ENCODE data around the gene P3H4.

DNA sequence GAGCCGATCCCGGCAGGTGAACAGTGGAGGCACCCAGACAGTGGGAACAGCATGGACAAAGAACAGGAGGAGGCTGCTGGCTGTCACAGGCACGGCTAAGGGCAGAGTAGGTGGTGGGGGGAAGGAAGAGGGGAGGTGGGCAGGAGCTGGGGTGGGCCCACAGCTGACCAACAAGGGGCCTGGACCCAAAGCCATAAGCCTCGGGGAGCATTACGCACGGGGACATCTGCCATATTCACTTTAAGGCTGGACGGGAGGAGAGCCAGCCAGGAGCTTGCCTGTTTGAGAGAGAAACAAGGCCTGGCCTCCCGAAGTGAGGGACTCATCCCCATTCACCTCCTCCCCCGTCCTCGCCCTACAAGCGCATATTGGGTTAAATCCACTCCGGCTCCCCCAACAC is 57.7 kb downstream of the P3H4 start:
- TF ChIP-seq RAD21 (IDR thresholded peaks at IDR 0.05; ENCODE audit: low read length) (no peak), RFX5 (IDR thresholded peaks at IDR 0.05; ENCODE audit: low read depth, low read length) (no peak), MAFK (IDR thresholded peaks at IDR 0.05; ENCODE audit: low read depth, low read length) (no peak), POLR2A (IDR thresholded peaks at IDR 0.05; ENCODE audit: low read depth, low read length) (no peak), RCOR1 (IDR thresholded peaks at IDR 0.05; ENCODE audit: insufficient replicate concordance, low read length) (no peak), MXI1 (IDR thresholded peaks at IDR 0.05; ENCODE audit: borderline replicate concordance, low read depth, low read length) (no peak), SMC3 (IDR thresholded peaks at IDR 0.05; ENCODE audit: low read depth, low read length) (no peak), MAZ (IDR thresholded peaks at IDR 0.05; ENCODE audit: borderline replicate concordance, low read depth, low read length) (no peak), CEBPB (IDR thresholded peaks at IDR 0.05; ENCODE audit: low read depth, low read length) (no peak), NFE2L2 (IDR thresholded peaks at IDR 0.05; ENCODE audit: low read depth, low read length) (no peak)
- TF ChIP-seq, protein P1, sequence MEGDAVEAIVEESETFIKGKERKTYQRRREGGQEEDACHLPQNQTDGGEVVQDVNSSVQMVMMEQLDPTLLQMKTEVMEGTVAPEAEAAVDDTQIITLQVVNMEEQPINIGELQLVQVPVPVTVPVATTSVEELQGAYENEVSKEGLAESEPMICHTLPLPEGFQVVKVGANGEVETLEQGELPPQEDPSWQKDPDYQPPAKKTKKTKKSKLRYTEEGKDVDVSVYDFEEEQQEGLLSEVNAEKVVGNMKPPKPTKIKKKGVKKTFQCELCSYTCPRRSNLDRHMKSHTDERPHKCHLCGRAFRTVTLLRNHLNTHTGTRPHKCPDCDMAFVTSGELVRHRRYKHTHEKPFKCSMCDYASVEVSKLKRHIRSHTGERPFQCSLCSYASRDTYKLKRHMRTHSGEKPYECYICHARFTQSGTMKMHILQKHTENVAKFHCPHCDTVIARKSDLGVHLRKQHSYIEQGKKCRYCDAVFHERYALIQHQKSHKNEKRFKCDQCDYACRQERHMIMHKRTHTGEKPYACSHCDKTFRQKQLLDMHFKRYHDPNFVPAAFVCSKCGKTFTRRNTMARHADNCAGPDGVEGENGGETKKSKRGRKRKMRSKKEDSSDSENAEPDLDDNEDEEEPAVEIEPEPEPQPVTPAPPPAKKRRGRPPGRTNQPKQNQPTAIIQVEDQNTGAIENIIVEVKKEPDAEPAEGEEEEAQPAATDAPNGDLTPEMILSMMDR (conservative IDR thresholded peaks at IDR 0.05; ENCODE audit: low read depth, low read length), result no peak
- TF ChIP-seq, protein P2, sequence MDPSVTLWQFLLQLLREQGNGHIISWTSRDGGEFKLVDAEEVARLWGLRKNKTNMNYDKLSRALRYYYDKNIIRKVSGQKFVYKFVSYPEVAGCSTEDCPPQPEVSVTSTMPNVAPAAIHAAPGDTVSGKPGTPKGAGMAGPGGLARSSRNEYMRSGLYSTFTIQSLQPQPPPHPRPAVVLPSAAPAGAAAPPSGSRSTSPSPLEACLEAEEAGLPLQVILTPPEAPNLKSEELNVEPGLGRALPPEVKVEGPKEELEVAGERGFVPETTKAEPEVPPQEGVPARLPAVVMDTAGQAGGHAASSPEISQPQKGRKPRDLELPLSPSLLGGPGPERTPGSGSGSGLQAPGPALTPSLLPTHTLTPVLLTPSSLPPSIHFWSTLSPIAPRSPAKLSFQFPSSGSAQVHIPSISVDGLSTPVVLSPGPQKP (IDR thresholded peaks at IDR 0.05; ENCODE audit: borderline replicate concordance, low read depth, low read length), result no peak

Measured in IMR-90 (cell line).